Thyroid gland (tissue), 4 donors: ENCODE results near the gene GAL3ST1. TPM values are rescaled to one million over a fixed set of nuclear protein-coding genes. Genes with fewer than 3 reads are reported as not detected.

Source experiments
- DNase-seq, 2 donors: peaks; one replicate each; pipeline ENCODE4 v3.0.0-alpha.2; 2019
- H3K27ac ChIP-seq, 3 donors: fragments of 200-600 bp; sonication (generic); 1 replicate in 2 of 3; 2 replicates in 1 of 3; pipeline ENCODE4 v1.5.1; 2016 to 2019; ENCODE audit warnings: mild to moderate bottlenecking in 1 of 3, moderate library complexity in 1 of 3
- H3K27me3 ChIP-seq: fragments of 200-600 bp; sonication (generic); one replicate; pipeline ENCODE4 v1.5.1; 2019
- H3K36me3 ChIP-seq, 2 donors: fragments of 200-600 bp; sonication (generic); one replicate each; pipeline ENCODE4 v1.5.1; 2016 to 2019
- H3K4me1 ChIP-seq, 2 donors: fragments of 200-600 bp; sonication (generic); one replicate each; pipeline ENCODE4 v1.5.1; 2017 to 2019
- H3K4me3 ChIP-seq, 3 donors: fragments of 200-600 bp; sonication (generic); replicated peaks in 1 of 3; 1 replicate in 2 of 3; 2 replicates in 1 of 3; pipeline ENCODE4 v1.5.1; 2016; ENCODE audit warnings: mild to moderate bottlenecking in 1 of 3
- H3K9me3 ChIP-seq: fragments of 200-600 bp; sonication (generic); one replicate; pipeline ENCODE4 v1.5.1; 2017
- POLR2A ChIP-seq, 2 donors: fragments of 450-650 bp; IDR thresholded peaks; one replicate each; pipeline ENCODE4 v1.6.1; 2017; ENCODE audit warnings: antibody characterized with exemption in 2 of 2, mild to moderate bottlenecking in 2 of 2, moderate library complexity in 1 of 2
- WGBS, 2 donors: methylation state at CpG; one replicate each; pipeline ENCODE4 v1.1.5; 2017; 5-methylcytosine and 5-hydroxymethylcytosine counted together
- intact Hi-C: fragments of 100-400 bp; cut with DNase I; formaldehyde crosslinking; loops from one replicate; pipeline ENCODE4 v1.15.1; 2023
- total RNA-seq, 4 donors: library from RNA; depleted of rRNA; stranded (reverse); fragments of >200 nt; gene quantifications; one replicate each; pipeline ENCODE4 v1.2.3, GENCODE V29; 2016
- TF ChIP-seq, protein P1 (sequence below), 6 experiments: fragments of 200-600 bp in 3 of 6; fragments of 450-650 bp in 3 of 6; sonication (generic) in 3 of 6; IDR thresholded peaks; one replicate each; pipeline ENCODE4 v1.5.1; 2016 to 2019; ENCODE audit warnings: antibody characterized with exemption in 6 of 6, mild to moderate bottlenecking in 2 of 6, inconsistent platforms in 1 of 6, moderate library complexity in 1 of 6

Gene GAL3ST1
- total RNA-seq, 4 donors from 2014 or later: 0.50 to 1.4 (median 0.67) TPM; not detected in 1

DNA sequence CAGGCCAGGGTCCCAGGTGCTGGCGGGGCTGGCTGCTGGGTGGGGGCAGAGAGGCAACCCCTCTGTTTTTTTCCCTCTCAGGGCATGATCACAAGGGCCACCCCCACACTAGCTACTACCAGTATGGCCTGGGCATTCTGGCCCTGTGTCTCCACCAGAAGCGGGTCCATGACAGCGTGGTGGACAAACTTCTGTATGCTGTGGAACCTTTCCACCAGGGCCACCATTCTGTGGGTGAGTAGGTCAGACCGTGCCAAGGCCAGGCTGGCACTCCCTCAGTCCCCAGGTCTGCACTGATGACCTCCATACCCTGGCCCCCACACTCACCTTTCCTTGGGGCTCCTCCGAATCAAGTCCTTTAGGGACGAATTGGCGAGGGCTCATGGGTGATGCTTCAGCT is 39.8 kb upstream of the GAL3ST1 start:
- intact Hi-C loops: no loop called here
- no peaks in the 10 kb centered on the region for H3K27me3 ChIP-seq
- TF ChIP-seq POLR2A (IDR thresholded peaks at IDR 0.05): no peak
- TF ChIP-seq, protein P1, sequence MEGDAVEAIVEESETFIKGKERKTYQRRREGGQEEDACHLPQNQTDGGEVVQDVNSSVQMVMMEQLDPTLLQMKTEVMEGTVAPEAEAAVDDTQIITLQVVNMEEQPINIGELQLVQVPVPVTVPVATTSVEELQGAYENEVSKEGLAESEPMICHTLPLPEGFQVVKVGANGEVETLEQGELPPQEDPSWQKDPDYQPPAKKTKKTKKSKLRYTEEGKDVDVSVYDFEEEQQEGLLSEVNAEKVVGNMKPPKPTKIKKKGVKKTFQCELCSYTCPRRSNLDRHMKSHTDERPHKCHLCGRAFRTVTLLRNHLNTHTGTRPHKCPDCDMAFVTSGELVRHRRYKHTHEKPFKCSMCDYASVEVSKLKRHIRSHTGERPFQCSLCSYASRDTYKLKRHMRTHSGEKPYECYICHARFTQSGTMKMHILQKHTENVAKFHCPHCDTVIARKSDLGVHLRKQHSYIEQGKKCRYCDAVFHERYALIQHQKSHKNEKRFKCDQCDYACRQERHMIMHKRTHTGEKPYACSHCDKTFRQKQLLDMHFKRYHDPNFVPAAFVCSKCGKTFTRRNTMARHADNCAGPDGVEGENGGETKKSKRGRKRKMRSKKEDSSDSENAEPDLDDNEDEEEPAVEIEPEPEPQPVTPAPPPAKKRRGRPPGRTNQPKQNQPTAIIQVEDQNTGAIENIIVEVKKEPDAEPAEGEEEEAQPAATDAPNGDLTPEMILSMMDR (IDR thresholded peaks at IDR 0.05): no peak
- DNase-seq: no peak
- H3K4me3 ChIP-seq: no peak overlapping the region
- WGBS, 2 donors: 99% methylated on average over 6 to 7 of the region's 7 CpGs
- H3K9me3 ChIP-seq: no peaks in the 10 kb centered on the region
- no peak overlapping the region for H3K27ac ChIP-seq
- no peaks in the 10 kb centered on the region for H3K4me1 ChIP-seq
- peaks cover 12 to 14% of the 10 kb centered on the region in 2 donors for H3K36me3 ChIP-seq

DNA sequence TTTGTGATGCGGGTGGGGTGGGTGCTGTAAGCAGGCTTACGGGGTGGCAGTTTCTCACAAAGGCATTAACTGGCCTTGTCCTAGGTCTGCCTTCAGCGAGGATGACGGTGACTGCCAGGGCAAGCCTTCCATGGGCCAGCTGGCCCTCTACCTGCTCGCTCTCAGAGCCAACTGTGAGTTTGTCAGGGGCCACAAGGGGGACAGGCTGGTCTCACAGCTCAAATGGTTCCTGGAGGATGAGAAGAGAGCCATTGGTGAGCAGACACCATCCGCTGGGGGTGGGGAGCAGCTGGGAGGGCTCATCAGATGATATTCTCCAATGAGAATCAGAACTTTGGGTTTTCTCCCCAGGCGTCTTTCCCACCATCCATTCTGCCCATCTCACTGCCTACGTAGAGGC is 38.3 kb upstream of the GAL3ST1 start:
- WGBS, 2 donors: 93 to 96% methylated on average over 8 of the region's 8 CpGs
- intact Hi-C loops: no loop called here
- Histone ChIP-seq H3K9me3 (no peaks in the 10 kb centered on the region), H3K4me1 (peaks cover 5 to 10% of the 10 kb centered on the region in 2 donors), H3K27me3 (no peaks in the 10 kb centered on the region), H3K36me3 (peaks cover 3 to 12% of the 10 kb centered on the region in 2 donors), H3K4me3 (no peak overlapping the region), H3K27ac (no peak overlapping the region)
- no peak for DNase-seq
- no peak for TF ChIP-seq POLR2A (IDR thresholded peaks at IDR 0.05)
- TF ChIP-seq, protein P1 (IDR thresholded peaks at IDR 0.05): no peak

DNA sequence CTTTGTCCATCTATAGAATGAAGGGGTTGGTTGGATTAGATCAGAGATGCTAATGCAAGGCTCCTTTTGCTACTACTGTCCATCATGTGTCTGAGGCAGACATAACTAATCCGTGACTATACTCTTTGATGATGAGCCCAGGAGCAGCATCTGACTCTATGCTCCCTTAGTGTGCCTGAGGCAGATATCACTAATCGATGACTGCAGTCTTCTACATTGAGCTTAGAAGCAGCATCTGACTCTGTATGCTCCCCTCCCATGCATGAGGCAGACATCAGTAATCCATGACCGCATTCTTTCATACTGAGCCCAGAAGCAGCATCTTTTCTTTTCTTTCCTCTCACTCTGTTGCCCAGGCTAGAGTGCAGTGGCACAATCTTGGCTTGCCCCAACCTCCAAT is 36.7 kb upstream of the GAL3ST1 start:
- peaks cover 3 to 12% of the 10 kb centered on the region in 2 donors for H3K36me3 ChIP-seq
- H3K27ac ChIP-seq: no peak overlapping the region
- H3K4me3 ChIP-seq: no peak overlapping the region
- DNase-seq: no peak
- TF ChIP-seq, protein P1 (IDR thresholded peaks at IDR 0.05): no peak
- TF ChIP-seq POLR2A (IDR thresholded peaks at IDR 0.05): no peak
- H3K4me1 ChIP-seq: peaks cover 13 to 15% of the 10 kb centered on the region in 2 donors
- no peaks in the 10 kb centered on the region for H3K9me3 ChIP-seq
- H3K27me3 ChIP-seq: no peaks in the 10 kb centered on the region
- intact Hi-C loops: no loop called here
- 97 to 98% methylated on average over 3 of the region's 3 CpGs for WGBS, 2 donors

DNA sequence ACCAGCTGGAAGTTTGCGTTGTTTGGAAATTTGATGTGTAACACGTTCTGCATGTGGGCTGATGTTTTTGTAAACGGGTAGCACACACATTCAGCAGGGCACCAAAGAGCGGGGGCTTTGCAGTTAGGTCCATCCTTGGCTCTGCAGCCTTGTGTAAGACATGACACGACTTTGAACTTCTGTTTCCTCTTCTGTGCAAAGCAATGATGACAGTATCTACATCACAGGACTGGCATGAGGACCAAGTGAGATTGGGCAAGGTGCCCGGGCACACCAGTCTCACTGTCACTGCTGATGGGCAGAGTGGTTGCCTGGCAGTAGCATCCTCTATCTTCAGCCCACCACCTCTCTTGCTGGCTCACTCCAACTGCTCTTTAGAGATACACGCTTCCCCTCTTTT is 35.8 kb upstream of the GAL3ST1 start:
- no peak for DNase-seq
- Histone ChIP-seq H3K27ac (no peak overlapping the region), H3K36me3 (peaks cover 3 to 10% of the 10 kb centered on the region in 2 donors), H3K27me3 (no peaks in the 10 kb centered on the region), H3K9me3 (no peaks in the 10 kb centered on the region), H3K4me3 (no peak overlapping the region), H3K4me1 (peaks cover 19% of the 10 kb centered on the region in 2 donors)
- TF ChIP-seq POLR2A (IDR thresholded peaks at IDR 0.05): no peak
- TF ChIP-seq, protein P1 (IDR thresholded peaks at IDR 0.05): no peak
- intact Hi-C loops: no loop called here
- WGBS, 2 donors: 72 to 84% methylated on average over 7 of the region's 7 CpGs

DNA sequence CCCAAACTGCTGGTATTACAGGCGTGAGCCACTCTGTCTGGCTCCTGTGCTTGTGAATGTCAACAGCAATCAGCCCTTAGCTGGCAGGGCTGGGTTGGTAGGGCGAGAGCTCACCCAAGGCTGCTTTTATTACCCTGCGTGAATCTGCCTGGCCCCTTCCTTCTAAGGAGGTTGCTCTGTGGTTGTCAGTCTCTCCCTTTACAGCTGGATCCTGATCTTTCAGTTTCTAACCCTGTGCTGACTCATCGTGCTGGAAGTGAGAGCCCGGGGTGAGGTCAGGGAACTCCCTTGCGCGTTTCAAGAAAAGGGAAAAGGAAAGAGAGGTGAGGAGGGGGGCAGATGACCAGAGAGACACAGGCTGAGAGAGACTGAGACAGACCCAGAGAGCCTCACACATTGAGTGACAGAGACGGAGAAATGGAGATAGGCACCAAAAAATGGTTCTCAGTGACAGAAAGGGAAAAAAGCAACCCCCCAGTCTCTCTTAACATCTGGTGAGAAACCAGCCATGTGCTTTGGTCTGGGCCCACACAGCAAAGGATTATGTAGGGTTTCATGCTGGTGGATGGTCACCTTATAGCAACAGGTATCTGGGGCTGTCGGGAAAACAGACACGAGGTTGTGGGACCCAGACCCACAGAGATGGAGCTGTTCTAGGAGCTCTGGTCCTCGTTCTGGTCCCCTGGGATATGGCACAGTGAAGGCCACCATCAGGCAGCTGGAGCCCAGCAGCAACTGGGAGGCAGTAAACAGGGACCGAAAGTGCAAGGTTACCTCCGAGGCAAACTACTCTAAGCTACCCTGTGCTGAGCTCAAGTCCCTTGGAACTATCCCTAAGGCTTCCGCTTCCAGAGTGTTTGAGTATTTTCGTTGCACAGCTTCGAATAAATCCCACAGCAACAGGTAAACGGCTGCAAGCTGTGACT is 35.1 kb upstream of the GAL3ST1 start:
- WGBS, 2 donors: 68 to 73% methylated on average over 17 of the region's 17 CpGs
- TF ChIP-seq, protein P1 (IDR thresholded peaks at IDR 0.05): no peak
- no peak for TF ChIP-seq POLR2A (IDR thresholded peaks at IDR 0.05)
- Histone ChIP-seq H3K36me3 (peaks cover 3 to 7% of the 10 kb centered on the region in 2 donors), H3K9me3 (no peaks in the 10 kb centered on the region), H3K4me3 (no peak overlapping the region), H3K27me3 (no peaks in the 10 kb centered on the region), H3K27ac (peak overlapping the region in 2 of 3 donors; percentile 24 to 51), H3K4me1 (peaks cover 19% of the 10 kb centered on the region in 2 donors)
- peak in 1 of 2 donors; percentile 9 for DNase-seq
- intact Hi-C loops: no loop called here
